GM03348 (cell line): ENCODE data around the gene GSG1L2.

Experiments used
- DNase-seq: peaks from one replicate; pipeline ENCODE4 v3.0.0; 2012; ENCODE audit warnings: low spot score

GSG1L2 gene

GRCh38 chr17:9821921-9822320 is at the start of gene GSG1L2:
Gene GSG1L2, minus strand, starts transcription at chr17:9822079. Its CDS starts 8 bp downstream, at chr17:9822071.
- no peak for DNase-seq

GRCh38 chr17:9868552-9868951 is 46.7 kb upstream of the GSG1L2 start:
- DNase-seq = no peak

GRCh38 chr17:9865586-9865985 is 43.7 kb upstream of the GSG1L2 start:
- no peak for DNase-seq

GRCh38 chr17:9862949-9863348 is 41.1 kb upstream of the GSG1L2 start:
- no peak for DNase-seq

GRCh38 chr17:9862220-9862619 is 40.3 kb upstream of the GSG1L2 start:
- no peak for DNase-seq

- no peak for DNase-seq
Observed at GRCh38 chr17:9860851-9861250, 39.0 kb upstream of the GSG1L2 start.

- DNase-seq = no peak
Observed at GRCh38 chr17:9859781-9860180, 37.9 kb upstream of the GSG1L2 start.

GRCh38 chr17:9855036-9855435 is 33.2 kb upstream of the GSG1L2 start:
- no peak for DNase-seq

- DNase-seq = no peak
Observed at GRCh38 chr17:9854255-9854654, 32.4 kb upstream of the GSG1L2 start.

- DNase-seq = no peak
Observed at GRCh38 chr17:9850151-9850550, 28.3 kb upstream of the GSG1L2 start.

- no peak for DNase-seq
Observed at GRCh38 chr17:9845306-9845705, 23.4 kb upstream of the GSG1L2 start.

- no peak for DNase-seq
Observed at GRCh38 chr17:9844153-9844552, 22.3 kb upstream of the GSG1L2 start.

- DNase-seq = no peak
Observed at GRCh38 chr17:9843152-9844010, 21.5 kb upstream of the GSG1L2 start.

GRCh38 chr17:9842057-9842758 is 20.3 kb upstream of the GSG1L2 start:
- peak; percentile 50 for DNase-seq

GRCh38 chr17:9839433-9839832 is 17.6 kb upstream of the GSG1L2 start:
- DNase-seq = no peak

GRCh38 chr17:9837551-9838471 is 15.9 kb upstream of the GSG1L2 start:
- DNase-seq = peak; percentile 73

- DNase-seq = no peak
Observed at GRCh38 chr17:9833922-9834321, 12.0 kb upstream of the GSG1L2 start.

GRCh38 chr17:9830711-9831110 is 8.8 kb upstream of the GSG1L2 start:
- no peak for DNase-seq

GRCh38 chr17:9829343-9829742 is 7.5 kb upstream of the GSG1L2 start:
- no peak for DNase-seq

GRCh38 chr17:9828296-9829295 is 6.7 kb upstream of the GSG1L2 start:
- DNase-seq = no peak

GRCh38 chr17:9825641-9826150 is 3.8 kb upstream of the GSG1L2 start, which contains the start of gene GLP2R:
Gene GLP2R, plus strand, starts transcription at chr17:9825924. Its CDS starts 140 bp downstream, at chr17:9826064.
- no peak for DNase-seq
